ENCODE results near the gene PCDHGA9.
A peak's percentile ranks its signal among the peaks of the same experiment; 100 is the strongest.
"Not testable (repeated sequence)": the region's sequence is repeated elsewhere in the genome, so short reads cannot be mapped to it uniquely, and the experiment has no call there.

The PCDHGA9 gene

DNA sequence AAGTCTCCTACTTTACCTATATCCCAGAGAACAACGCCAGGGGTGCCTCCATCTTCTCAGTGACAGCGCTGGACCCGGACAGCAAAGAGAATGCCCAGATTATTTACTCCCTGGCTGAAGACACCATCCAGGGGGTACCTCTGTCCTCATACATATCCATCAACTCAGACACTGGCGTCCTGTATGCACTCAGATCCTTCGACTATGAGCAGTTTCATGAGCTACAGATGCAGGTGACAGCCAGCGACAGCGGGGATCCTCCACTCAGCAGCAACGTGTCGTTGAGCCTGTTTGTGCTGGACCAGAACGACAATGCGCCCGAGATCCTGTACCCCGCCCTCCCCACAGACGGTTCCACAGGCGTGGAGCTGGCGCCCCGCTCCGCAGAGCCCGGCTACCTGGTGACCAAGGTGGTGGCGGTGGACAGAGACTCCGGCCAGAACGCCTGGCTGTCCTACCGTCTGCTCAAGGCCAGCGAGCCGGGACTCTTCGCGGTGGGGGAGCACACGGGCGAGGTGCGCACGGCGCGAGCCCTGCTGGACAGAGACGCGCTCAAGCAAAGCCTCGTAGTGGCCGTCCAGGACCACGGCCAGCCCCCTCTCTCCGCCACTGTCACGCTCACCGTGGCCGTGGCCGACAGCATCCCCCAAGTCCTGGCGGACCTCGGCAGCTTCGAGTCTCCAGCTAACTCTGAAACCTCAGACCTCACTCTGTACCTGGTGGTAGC lies 12.1 kb downstream of the PCDHGA9 start:
- not testable (repeated sequence) for DNase-seq

DNA sequence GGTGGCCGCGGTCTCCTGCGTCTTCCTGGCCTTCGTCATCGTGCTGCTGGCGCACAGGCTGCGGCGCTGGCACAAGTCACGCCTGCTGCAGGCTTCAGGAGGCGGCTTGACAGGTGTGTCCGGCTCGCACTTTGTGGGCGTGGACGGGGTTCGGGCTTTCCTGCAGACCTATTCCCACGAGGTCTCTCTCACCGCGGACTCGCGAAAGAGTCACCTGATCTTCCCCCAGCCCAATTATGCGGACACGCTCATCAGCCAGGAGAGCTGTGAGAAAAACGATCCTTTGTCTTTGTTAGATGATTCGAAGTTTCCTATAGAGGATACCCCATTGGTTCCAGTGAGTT lies 12.7 kb downstream of the PCDHGA9 start:
- not testable (repeated sequence) for DNase-seq

DNA sequence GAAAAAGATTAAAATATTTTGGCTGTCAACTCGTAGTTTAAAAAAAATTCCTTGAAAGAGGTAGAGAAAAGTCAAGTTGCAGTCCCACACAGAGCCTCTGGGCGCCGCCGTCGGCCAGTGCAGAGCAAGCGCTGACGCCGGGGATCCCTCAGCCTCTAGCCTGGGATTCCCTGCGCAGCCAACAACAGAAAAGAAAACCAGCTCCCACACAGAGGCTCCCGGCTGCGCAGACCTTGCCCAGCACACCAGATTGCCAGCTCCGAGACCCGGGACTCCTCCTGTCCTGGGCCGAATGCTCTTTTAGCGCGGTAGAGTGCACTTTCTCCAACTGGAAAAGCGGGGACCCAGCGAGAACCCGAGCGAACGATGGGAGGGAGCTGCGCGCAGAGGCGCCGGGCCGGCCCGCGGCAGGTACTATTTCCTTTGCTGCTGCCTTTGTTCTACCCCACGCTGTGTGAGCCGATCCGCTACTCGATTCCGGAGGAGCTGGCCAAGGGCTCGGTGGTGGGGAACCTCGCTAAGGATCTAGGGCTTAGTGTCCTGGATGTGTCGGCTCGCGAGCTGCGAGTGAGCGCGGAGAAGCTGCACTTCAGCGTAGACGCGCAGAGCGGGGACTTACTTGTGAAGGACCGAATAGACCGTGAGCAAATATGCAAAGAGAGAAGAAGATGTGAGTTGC lies 15.1 kb downstream of the PCDHGA9 start, which contains the start of gene PCDHGB7:
PCDHGB7 (plus strand) TSS at position 184 of the 679 bp plus-strand sequence; CDS start at position 367, 183 bp downstream.
- DNase-seq: peak; percentile 26 to 42

DNA sequence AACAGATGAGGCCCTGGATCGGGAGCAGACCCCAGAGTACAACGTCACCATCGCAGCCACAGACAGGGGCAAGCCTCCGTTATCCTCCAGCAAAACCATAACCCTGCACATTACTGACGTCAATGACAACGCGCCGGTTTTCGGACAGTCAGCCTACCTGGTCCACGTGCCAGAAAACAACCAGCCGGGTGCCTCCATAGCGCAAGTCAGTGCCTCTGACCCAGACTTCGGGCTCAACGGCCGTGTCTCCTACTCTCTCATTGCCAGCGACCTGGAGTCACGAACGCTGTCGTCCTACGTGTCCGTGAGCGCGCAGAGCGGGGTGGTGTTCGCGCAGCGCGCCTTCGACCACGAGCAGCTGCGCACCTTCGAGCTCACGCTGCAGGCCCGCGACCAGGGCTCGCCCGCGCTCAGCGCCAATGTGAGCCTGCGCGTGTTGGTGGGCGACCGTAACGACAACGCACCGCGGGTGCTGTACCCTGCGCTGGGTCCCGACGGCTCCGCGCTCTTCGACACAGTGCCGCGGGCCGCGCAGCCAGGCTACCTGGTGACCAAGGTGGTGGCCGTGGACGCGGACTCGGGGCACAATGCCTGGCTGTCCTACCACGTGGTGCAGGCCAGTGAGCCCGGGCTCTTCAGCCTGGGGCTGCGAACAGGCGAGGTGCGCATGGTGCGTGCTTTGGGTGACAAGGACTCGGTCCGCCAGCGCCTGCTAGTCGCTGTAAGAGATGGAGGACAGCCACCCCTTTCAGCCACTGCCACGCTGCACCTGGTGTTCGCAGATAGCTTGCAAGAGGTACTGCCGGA lies 16.7 kb downstream of the PCDHGA9 start:
- DNase-seq: no peak

DNA sequence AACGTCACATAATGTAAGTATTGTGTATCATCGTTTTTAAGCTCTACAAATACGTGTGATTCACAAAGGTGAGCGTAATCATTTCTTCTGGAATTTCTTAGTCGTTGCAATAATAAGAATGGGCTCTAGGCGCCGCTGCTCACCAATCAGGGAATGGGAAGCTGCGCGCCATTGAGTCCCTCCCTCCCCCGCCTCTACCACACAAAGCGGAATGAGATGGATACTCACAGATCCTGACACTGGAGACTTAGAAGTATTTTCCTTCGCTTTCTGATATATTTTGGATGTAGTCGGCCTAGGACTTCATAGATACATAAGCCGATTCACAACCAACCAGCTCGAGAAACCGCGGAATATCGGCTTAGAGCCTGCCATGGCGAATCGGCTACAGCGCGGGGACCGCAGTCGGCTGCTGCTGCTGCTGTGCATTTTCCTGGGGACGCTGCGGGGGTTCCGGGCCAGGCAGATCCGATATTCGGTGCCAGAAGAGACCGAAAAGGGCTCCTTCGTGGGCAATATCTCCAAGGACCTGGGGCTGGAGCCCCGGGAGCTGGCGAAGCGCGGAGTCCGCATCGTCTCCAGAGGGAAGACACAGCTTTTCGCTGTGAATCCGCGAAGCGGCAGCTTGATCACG lies 18.4 kb downstream of the PCDHGA9 start, which contains the start of gene PCDHGA11:
PCDHGA11 (plus strand) TSS at position 197 of the 634 bp plus-strand sequence; CDS start at position 374, 177 bp downstream.
- peak in 1 of 2 experiments; percentile 18 for DNase-seq

DNA sequence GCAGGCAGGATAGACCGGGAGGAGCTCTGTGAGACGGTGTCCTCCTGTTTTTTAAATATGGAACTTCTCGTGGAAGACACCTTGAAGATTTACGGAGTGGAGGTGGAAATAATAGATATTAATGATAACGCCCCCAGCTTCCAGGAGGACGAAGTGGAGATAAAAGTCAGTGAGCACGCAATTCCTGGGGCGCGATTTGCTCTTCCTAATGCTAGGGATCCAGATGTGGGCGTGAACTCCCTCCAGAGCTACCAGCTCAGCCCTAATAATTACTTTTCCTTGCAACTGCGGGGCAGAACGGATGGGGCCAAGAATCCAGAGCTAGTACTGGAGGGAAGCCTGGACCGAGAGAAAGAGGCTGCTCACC lies 18.9 kb downstream of the PCDHGA9 start:
- no peak for DNase-seq

DNA sequence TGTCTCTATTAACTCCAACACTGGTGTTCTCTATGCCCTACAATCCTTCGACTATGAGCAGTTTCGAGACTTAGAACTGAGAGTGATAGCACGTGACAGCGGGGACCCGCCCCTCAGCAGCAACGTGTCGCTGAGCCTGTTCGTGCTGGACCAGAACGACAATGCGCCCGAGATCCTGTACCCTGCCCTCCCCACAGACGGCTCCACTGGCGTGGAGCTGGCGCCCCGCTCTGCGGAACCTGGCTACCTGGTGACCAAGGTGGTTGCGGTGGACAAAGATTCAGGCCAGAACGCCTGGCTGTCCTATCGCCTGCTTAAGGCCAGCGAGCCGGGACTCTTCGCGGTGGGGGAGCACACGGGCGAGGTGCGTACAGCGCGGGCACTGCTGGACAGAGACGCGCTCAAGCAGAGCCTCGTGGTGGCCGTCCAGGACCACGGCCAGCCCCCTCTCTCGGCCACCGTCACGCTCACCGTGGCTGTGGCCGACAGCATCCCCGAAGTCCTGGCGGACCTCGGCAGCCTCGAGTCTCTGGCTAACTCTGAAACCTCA lies 20.2 kb downstream of the PCDHGA9 start:
- no peak for DNase-seq

DNA sequence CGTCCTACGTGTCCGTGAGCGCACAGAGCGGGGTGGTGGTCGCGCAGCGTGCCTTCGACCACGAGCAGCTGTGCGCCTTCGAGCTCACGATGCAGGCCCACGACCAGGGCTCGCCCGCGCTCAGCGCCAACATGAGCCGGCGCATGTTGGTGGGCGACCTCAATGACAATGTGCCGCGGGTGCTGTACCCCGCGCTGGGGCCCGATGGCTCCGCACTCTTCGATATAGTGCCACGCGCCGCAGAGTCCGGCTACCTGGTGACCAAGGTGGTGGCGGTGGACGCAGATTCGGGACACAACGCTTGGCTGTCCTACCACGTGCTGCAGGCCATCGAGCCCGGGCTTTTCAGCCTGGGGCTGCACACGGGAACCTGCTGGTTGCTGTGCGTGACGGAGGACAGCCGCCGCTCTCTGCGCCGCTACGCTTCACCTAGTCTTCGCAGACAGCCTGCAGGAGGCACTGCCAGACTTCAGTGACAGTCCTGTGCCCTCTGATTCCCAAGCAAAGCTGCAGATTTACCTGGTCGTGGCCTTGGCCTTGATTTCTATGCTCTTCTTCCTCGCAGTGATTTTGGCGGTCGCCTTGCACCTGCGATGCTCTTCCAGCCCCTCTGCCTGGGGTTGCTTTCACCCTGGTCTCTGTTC lies 25.3 kb downstream of the PCDHGA9 start:
- DNase-seq: no peak

DNA sequence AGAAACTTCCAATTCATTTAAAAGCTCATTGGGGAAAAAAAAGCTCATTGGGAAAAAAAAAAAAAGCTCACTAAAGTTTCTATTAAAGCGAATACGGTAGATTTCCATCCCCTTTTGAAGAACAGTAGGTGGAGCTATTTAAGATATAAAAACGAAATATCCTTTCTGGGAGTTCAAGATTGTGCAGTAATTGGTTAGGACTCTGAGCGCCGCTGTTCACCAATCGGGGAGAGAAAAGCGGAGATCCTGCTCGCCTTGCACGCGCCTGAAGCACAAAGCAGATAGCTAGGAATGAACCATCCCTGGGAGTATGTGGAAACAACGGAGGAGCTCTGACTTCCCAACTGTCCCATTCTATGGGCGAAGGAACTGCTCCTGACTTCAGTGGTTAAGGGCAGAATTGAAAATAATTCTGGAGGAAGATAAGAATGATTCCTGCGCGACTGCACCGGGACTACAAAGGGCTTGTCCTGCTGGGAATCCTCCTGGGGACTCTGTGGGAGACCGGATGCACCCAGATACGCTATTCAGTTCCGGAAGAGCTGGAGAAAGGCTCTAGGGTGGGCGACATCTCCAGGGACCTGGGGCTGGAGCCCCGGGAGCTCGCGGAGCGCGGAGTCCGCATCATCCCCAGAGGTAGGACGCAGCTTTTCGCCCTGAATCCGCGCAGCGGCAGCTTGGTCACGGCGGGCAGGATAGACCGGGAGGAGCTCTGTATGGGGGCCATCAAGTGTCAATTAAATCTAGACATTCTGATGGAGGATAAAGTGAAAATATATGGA lies 27.9 kb downstream of the PCDHGA9 start, which contains the start of gene PCDHGA12:
PCDHGA12 (plus strand) TSS at position 176 of the 782 bp plus-strand sequence; CDS start at position 429, 253 bp downstream.
- peak in 1 of 2 experiments; percentile 23 for DNase-seq

DNA sequence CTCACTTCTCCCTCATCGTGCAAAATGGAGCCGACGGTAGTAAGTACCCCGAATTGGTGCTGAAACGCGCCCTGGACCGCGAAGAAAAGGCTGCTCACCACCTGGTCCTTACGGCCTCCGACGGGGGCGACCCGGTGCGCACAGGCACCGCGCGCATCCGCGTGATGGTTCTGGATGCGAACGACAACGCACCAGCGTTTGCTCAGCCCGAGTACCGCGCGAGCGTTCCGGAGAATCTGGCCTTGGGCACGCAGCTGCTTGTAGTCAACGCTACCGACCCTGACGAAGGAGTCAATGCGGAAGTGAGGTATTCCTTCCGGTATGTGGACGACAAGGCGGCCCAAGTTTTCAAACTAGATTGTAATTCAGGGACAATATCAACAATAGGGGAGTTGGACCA lies 28.7 kb downstream of the PCDHGA9 start:
- DNase-seq: no peak

DNA sequence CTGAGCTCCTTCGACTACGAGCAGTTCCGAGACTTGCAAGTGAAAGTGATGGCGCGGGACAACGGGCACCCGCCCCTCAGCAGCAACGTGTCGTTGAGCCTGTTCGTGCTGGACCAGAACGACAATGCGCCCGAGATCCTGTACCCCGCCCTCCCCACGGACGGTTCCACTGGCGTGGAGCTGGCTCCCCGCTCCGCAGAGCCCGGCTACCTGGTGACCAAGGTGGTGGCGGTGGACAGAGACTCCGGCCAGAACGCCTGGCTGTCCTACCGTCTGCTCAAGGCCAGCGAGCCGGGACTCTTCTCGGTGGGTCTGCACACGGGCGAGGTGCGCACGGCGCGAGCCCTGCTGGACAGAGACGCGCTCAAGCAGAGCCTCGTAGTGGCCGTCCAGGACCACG lies 29.7 kb downstream of the PCDHGA9 start:
- DNase-seq: not testable (repeated sequence)

DNA sequence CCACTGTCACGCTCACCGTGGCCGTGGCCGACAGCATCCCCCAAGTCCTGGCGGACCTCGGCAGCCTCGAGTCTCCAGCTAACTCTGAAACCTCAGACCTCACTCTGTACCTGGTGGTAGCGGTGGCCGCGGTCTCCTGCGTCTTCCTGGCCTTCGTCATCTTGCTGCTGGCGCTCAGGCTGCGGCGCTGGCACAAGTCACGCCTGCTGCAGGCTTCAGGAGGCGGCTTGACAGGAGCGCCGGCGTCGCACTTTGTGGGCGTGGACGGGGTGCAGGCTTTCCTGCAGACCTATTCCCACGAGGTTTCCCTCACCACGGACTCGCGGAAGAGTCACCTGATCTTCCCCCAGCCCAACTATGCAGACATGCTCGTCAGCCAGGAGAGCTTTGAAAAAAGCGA lies 30.1 kb downstream of the PCDHGA9 start:
- not testable (repeated sequence) for DNase-seq

DNA sequence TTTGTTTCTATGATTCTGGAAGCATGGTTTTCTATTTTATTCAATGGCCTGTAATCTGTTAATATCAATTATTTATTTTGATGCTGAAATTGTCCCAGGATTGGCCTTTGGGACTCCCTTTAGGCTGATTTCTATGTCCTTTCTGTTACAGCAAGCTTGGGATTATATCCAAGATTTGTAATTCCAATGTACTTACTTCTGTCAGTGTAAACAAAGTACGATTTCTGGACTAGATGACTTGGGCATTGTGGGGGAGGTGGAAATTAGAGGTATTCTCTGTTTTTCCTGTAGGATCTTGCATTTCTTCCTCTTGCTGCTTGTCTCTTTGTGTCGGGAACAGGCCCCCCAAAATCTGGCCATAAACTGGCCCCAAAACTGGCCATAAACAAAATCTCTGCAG lies 31.4 kb downstream of the PCDHGA9 start:
- no peak for DNase-seq

DNA sequence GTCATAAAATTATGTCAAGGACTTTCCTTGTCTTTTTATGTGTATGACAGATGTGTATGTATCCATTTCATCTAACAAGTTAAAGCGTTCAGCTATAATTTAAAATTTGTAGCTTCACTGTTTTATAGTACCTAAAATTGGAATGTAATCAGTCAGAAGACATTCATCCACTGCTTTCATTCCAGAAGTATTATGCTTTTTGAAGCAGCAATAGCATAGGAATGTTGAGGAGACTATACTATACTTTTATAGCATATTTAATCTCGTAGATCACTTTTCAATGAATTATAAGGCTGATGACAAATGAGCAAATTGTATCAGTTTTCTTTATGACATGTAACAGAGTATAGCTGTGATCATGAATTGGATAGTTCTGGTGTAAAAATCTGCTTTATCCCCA lies 34.6 kb downstream of the PCDHGA9 start:
- DNase-seq: no peak

DNA sequence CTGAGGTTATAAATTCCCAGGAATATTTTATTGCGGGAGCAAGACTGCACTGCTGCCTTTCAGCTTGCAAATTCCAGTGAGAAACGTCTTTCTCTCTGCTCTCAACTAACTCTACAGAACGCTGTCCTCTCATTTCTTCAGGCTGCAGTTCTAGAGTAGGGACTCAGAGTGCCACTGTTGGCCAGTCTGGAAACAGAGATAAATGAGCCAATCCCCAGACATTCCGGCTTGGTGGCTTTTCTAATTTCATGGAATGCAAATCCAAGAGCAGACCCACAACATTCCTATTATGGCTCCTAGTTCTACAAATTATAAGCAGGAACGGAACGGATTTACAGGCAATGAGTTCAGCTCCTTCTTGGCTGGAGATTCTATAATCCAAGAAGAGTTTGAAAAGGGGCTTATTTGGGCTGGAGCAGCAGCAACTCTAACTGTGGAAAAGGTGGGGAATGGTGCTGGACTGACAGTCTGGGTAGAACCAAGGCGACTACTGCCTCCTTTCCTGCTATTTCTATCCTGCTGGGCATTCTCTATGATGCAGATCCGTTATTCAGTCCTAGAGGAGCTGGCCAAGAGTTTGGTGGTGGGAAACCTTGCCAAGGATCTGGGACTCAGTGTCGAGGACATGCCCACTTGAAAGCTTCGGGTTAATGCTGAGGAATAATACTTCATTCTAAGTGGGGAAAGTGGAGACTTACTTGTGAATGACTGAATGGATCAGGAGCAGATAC lies 37.0 kb downstream of the PCDHGA9 start:
- DNase-seq: no peak

DNA sequence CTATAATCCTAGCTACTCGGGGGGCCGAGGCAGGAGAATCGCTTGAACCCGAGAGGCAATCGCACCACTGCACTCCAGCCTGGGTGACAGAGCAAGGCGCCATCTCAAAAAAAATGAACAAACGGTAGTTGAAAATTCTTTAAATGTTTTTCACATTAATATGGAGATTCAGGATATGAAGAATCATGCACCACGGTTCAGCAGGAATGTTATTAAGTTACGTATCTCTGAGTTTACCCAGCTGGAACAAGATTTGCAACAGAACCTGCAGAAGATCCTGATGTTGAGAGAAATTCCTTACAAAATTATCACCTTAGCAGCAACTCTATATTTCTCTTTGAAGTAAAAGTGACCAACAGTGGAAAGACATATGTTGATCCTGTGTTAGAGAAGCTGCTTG lies 37.8 kb downstream of the PCDHGA9 start:
- no peak for DNase-seq

DNA sequence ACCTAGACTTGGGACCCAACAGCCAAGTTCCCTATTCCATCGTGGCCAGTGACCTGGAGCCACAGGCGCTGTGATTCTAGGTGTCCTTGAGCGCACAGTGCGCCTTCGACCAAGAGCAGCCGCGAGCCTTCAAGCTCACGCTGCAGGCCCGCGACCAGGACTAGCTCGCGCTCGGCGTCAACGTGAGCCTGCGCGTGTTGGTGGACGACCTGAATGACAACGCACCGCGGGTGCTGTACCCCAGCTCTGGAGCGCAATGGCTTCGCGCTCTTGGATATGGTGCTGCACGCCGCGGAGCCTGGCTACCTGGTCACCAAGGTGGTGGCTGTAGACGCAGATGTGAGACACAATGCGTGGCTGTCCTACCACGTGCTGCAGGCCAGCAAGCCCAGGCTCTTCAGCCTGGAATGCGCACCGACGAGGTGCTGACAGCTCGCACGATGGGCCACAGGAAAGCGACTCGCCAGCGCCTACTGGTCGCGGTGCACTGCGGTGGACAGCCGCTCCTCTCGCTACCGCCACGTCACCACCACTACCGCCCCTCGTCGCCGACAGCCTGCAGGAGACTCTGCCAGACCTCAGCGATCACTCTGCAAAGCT lies 39.1 kb downstream of the PCDHGA9 start:
- DNase-seq: no peak

All from stimulated activated CD4-positive, alpha-beta T cell treated with anti-CD3 and anti-CD28 coated beads, Interleukin-4, amount 100 ng/mL, for 4 hours (primary cell).